ENCODE results near the gene MSH5.

GRCh38 chr6:31784098-31784925 lies 44.5 kb downstream of the MSH5 start:
- TF ChIP-seq EZH2phosphoT487 (IDR thresholded peaks at IDR 0.05; ENCODE audit: borderline replicate concordance) (no peak), CTCF (IDR thresholded peaks at IDR 0.05 in 2 of 3, conservative IDR thresholded peaks at IDR 0.05 in 1 of 3; ENCODE audit: borderline replicate concordance in 1 of 3, insufficient read depth in 1 of 3, low read depth in 2 of 3, low read length in 2 of 3) (no peak), ZBTB33 (IDR thresholded peaks at IDR 0.05; ENCODE audit: extremely low read depth, insufficient replicate concordance, low read length) (no peak), JUND (IDR thresholded peaks at IDR 0.05) (no peak), EZH2 (IDR thresholded peaks at IDR 0.05) (no peak), MAX (IDR thresholded peaks at IDR 0.05) (no peak), POLR2AphosphoS5 (IDR thresholded peaks at IDR 0.05; ENCODE audit: low read depth, low read length) (no peak), ZFX (IDR thresholded peaks at IDR 0.05) (no peak)

Data from HCT116 (cell line).